Inferior parietal cortex (tissue), 1 donor: Measurements from ENCODE around the gene CCDC187.
"Not testable (repeated sequence)": the region's sequence is repeated elsewhere in the genome, so short reads cannot be mapped to it uniquely, and the experiment has no call there.

Experiments used
- DNase-seq: peaks from one replicate; pipeline ENCODE4 v3.0.0-alpha.2; 2016; ENCODE audit errors: extremely low spot score

The CCDC187 gene

DNA sequence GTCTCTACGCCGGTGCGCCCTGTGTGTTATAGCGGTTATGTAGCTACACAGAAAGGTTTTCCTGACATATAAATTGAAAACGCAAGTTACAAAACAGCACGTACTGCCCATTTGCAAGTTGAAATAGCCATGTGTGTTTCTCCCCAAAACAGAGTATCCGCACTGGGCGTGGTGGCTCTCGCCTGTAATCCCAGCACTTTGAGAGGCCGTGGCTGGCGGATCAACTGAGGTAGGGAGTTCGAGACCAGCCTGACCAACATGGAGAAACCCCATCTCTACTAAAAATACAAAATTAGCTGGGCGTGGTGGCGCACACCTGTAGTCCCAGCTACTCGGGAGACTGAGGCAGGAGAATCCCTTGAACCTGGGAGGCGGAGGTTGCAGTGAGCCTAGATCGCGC is 37.3 kb downstream of the CCDC187 start:
- not testable (repeated sequence) for DNase-seq

DNA sequence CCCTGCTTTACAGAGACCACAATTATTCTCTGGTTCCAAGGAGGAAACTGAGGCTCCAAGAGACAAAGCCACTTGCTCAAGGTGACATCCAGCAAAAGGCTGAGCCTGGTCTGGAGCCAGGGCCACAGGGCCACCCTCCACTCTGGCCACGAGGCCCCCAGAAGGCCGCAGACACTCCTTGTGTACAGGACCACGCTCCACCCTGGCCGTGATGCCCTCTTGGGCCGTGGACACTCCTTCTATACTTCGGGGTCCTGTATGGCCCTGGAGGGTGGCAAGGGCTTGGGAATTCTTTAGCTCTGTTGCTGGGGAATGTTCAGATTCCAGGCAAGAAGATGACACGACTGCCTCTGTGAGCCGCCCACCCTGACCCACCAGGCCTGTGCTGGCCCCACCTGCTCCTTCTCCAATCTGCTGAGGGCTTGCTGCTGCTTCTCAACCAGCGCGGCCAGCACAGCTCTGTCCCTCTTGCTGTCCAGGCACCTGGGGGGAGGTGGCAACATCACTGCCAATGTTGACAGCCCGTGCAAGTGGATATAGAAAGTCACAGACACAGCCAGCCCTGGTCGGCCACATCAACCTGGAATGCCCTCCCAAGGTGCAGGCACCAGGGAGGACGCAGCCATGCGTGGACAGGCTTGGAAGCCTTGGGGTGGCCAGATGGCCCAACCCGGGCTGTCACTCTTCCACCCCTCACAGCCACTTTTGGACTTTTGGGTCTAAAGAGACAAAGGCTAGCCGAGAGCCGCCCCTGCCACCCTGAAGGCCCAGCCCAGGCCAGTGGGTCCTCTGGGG is 38.1 kb downstream of the CCDC187 start:
- DNase-seq, result no peak

DNA sequence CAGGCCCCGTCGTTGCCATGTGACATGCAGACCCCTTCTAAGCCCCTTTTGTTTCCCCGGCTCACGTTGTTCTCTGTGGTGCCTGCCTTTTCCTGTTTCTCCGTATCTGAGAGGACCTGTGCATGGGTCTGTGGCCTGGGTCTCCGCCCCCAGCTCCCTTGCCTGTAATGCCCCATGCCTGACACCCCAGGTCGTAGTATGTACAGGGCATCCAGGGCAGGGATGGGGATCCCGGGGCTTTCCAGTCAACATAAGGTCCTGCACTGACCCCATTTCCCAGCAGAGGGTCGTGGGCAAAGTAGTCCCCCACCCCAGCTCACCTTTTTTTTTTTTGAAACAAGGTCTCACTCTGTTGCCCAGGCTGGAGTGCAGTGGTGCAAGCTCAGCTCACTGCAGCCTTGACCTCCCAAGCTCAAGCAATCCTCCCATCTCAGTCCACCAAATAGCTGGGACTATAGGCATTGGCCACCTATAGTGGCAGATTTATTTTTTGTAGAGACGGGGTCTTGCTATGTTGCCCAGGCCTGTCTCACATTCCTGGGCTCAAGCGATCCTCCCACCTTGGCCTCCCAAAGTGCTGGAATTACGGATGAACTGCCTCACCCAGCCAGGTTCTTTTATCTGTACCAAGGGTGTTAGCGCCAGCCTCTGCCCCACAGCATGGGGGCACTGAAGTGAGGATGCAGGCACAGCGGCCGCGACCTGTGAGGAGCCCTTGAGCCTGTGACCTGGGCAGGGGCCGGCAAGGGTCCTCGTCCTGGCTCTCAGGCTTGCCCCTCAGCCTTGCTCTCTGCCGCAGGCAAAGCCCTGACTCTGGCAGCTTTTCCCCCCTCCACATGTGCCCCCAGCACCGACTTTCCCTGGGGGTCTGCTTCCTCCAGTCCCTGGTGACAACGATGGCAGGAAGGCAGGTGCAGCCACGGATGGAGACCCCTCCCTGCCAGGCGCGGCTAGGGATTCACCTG is 39.2 kb downstream of the CCDC187 start:
- no peak for DNase-seq

DNA sequence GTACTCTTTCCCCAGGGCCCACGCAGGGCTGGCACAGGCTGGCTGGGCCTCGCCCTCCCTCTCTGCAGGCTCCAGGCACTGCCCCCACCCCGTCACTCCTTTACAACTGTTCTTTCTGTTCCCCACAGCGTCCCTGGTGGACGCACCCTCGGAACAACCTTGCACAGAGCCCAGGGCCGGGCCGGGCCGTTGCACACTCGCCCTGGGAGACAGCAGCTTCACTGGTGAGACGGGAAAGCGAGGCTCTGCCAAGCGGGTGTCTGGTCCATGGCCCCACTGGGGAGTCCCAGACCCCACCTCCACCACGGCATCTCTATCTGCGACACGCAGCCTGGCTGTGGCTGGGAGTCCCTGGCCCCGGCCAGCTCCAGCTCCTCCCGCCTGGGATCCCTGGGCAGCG is 39.9 kb downstream of the CCDC187 start:
- no peak for DNase-seq

DNA sequence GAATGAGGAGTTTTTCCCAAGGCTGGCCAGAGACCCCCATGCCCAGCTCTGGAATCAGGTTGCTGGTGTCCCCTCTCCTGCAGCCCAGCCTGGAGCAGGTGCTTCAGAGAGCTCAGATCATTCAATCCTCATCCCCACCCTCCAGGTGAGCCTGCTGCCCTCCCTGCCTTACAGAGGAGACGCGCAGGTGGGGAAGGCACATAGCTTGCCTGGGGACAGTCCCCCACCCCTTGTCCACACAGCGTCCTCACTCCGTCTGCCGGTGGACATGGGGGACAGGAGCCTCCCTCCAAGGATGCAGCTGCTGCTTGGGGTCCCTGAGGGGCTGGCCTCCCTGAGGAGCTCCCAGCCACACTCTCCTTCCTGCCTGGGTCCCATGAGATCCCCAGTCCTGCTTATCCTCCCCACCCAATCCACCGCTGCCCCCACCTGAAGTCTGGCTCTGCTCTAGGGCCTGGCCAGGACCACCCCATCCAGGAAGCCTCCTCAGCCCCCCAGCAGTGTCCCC is 41.2 kb downstream of the CCDC187 start:
- no peak for DNase-seq

DNA sequence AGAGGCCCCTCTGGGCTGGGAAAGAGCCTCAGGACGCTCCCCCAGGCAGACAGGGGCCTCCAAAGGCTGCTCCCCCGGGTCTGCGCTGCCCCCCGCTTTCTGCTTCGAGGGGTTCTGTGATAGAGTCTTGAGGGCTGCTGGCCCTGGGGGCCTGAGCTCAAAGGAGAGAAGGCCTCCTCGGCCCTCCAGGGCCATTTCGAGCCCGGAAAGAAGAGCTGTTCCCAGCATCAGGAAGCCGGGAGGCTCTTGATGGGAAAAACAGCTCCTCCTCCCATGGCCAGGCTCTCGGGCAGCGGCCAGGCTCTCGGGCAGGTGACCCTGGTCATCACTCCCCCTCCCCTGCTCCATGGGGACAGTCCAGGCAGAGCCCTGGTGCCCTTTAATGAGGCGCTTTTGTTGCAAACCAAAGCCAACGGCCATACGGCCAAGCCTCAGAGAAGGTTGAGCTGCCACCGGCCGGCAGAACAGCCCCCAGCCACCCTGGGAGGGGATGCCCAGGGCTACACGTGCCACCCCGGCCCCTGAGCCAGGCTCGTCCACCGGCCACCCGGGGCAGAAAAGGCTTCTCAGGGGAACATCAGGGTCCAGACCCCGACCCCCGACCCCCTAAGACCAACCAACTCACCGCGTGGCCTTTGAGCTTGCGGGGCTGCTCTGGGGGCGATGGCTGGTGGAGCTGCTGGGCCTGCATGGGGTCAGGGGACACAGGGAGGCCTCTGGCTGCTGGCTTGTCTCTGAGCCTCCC is 42.0 kb downstream of the CCDC187 start:
- no peak for DNase-seq

DNA sequence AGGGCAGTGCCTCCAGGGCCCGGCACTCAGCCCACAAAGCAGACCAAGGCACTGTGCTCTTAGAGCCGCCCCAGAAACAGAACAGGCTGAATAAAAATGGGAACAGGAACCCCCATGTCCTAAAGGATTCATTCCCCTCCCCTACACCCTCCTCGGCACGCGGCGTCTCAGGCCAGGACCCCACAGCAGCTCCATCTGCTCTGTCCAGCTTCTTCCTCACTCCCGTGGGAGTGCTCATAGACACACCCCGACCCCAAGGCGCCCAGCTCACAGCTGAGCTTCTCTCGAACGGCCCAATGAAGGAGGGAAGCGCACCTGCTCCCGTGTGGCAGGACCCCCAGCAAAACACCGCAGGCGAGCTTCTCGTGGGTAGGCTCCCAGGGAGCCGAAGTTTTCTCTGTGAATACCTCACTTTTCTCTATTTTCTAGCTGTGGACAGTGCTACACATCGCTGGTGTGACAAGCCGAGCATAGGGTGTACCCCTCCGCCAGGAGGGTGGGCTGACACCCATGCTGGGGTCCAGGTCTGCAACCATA is 42.9 kb downstream of the CCDC187 start:
- DNase-seq, result no peak

DNA sequence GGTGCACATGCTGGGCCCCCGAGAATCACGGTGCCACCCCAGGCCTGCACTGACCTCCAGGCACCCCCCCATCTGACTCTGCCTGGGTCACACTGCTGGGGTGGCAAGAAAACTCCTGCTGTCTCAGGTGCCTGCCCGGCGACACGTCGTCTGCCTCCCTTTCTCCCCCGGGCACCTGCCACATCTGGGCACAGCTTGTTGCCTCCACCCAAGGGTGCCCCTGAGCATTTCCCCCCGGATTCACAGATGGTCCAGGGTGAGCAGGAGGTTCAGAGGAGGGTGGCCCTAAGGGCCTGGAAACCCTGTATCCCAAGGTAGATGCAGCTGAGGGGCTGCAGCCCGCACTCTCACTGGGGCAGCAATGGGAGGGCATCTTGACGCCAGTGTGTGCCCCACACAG is 43.4 kb downstream of the CCDC187 start:
- DNase-seq, result no peak

DNA sequence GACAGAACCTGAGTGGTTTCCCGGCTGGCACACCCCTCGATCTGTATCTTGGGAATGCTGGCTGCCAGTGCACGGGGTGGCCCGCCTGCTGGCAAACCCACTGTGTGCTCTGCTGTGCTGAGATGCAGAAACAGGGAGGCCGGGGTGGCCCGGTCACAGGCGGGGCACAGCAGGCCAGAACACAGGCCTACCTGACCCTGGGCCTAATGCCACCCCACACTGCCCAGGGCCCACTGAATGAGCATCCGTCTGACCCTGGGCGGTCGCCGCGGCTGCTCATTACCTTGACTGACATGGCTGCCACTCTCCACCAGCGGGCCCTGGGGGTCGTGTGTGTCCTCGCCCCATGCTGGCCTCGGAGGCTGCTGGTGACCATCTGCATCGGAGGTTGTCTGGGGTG is 44.1 kb downstream of the CCDC187 start:
- no peak for DNase-seq

DNA sequence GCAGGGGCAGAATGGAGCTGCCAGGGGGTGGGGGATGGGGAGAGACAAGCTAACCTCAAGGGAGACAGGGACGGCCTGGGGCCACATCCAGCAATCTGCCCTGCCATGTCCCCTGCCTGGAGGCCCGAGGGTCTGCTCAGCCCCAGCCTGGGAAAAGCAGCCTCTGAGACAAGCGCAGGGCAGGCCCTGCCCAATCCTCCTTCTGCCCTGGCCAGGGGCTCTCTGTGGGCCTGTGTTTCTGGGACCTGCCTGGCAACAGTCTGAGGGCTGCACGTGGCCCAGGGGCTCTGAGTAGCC is 44.4 kb downstream of the CCDC187 start:
- DNase-seq, result no peak

DNA sequence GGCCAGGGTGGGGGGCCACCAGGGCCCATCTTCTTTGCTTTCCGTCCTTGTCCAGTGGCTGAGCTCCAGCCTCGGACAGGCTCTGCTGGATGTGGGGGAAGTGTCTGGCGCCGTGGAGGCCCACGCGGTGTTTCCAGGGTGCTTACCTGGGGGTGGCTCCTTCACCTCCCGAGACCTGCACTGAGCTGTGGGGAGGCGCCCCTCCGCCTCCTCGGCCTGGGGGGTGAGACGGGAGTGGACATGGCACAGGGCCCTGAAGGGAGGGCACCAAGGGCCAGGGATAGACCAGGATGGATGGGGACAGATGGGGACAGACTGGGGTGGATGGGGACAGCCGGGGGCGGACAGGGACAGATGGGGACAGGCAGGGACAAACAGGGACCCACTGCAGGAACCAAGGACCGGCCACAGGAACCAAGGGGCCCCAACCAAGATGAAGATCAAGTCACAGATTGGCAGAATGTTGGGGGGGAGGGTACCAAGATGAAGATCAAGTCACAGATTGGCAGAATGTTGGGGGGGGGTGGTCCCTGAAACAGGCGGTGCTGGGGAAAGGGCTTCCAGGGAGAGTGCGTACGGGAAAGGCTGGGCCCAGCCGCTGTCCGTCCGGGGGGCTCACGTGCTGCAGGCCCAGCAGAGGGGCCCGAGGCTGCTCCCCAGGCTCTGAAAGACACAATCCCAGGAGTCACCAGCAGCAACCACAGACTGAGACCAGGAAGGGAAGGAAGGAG is 44.9 kb downstream of the CCDC187 start:
- DNase-seq, result no peak

DNA sequence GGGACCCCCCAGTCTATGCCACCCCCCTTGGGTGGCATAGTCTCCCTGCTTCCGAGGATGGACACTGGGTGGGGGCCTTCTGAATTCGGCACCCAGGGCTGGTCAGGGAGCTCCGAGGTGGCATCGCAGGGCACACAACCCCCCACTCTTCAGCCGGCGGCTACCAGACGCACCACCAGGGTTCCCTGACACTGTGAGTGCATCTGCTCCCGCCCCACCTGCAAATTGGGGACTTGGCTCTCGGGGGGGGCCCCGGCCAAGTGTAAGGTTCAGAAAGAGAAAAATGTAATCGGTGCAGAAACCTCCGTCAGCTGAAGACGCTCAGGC is 45.6 kb downstream of the CCDC187 start:
- DNase-seq, result no peak

DNA sequence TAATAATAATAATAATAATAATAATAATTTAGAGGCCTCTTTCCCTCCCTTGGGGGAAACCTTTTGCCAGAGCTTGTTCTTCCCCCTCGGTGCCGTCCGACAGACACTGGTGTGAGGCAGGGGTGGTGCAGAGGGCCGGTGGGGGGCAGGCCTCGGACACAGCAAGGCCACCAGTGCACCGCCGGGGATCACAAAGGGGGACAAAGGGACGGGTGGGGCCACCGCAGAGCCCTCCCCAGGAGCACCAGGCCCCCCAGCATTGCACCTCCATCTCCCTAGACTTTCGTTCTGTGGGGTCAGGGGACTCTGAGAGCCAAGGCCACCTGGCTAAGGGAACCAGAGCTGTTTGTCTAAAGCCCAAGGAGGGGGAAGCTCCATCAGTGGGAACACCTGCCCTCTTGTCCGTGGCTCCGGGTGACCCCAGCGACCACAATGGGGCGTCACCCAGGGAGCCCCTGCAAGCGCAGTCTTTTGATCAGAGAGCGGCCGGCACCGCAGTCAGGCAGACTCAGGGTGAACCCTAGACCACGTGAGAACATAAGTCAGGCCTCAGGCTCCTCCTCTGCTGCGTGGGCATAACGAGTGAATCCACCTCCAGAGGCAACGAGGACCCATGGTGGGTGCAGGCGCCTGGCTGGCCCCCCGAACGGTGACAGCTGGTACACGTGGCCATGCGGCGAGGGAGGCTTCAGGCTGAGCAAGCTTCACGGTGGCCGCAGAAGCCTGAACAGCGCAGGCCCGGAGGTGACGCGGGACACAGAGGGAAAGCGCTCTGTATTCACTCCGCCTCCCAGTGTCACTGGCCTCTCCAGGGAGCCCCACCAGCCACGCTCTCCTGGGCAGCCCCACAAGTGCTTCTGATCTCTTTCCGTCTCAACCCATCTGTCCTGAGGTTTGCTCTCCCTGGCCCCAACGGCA is 46.3 kb downstream of the CCDC187 start:
- DNase-seq, result no peak

DNA sequence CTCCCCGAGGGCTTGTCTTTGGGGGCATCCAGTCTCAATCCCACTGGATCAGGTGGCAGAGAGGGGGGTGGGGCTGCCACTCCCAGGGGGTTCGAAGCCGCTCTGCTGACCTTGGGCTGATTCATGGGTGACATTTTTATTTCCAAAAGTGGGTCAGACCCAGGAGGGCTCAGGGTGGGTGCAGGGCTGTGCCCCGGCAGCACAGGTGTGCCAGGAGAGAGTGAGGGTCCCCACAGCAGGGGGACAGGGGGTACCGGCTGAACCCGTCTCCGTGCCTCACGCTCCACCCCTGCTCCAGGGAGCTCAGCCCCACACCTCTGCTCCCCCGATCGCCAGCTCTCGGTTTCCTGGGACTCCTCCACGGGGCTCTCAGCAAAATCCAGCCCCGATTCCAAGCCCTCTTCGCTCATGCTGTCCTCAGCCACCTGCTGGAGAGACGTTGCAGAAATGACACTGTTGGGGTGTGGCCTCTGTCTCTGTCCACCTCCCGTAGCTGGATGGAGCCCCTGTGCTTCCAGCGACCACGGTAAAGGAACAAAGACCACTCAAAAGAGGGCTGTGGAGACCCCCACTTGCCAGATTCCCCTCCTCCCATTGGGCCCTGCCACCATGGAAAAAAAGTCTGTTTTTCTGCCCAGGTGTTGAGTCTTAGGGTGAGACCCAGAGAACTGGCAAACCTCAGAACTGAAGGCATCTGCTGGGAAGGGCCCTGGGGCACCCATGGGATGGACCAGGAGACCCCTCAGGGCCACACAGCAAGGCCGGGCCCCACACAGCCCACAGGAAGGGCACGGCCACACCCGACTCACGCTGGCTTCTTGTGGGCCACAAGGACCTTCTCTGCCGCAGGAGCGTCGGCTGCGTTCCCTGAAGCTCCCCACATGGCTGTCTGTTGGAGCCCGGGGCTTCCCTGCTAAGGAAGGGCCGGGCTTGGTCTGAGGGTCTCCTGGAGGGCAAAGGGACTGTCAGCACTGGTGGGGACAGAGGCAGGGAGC is 47.7 kb downstream of the CCDC187 start:
- DNase-seq, result no peak

DNA sequence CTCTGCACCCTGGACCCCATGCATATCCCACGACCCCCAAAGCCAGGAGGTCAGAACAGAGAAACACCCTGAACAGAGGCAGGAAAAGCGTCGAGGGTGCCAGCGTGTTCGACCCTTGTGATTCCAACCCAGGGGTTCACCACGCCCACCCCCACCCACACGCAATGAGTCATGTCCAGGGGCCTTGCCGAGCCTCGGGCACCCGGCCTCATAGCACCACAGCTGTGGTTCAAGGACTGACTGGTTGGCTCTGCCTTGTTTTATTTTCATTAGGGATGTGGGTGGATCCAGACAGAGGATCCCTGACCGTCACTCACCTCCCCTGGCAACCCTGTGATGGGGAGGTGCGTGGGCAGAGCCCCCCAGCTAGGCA is 48.7 kb downstream of the CCDC187 start:
- no peak for DNase-seq

DNA sequence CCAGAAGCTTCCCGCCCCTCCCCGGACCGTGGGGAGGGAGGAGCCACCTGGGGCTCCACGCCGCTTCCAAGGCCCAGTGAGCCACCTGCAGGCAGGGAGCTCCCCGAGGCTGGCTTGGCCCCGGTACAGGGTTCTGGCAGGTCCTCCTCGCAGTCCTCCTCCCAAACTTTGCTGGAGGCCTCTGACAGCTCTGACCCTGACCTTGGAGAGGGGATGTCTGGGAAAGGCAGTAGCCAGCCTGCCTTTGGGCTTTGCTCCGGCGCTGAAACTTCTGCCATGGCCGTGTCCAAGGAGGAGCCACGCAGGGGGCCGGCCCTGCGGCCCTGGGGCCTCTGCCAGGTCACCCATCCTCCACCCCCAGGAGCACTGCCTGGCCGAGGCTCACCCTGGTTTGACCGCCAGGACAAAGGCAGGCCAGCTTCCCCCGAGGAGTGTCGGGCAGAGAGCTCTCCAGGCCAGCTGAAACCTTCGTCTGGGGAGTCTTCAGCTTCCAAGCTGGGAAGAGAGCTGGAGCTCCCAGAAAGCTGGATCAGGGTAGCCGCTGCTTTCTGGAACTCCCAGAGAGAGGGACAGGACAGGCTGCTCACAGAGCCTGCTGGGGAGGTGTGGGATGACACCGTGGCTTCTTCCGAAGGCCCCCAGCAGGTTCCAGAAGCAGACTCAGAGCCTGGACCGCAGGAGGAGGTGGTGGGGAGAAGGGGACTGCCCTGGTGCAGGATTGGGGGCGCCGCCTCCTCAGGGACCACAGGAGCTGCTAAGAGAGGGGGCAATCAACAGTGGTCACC is 49.3 kb downstream of the CCDC187 start:
- DNase-seq, result no peak

DNA sequence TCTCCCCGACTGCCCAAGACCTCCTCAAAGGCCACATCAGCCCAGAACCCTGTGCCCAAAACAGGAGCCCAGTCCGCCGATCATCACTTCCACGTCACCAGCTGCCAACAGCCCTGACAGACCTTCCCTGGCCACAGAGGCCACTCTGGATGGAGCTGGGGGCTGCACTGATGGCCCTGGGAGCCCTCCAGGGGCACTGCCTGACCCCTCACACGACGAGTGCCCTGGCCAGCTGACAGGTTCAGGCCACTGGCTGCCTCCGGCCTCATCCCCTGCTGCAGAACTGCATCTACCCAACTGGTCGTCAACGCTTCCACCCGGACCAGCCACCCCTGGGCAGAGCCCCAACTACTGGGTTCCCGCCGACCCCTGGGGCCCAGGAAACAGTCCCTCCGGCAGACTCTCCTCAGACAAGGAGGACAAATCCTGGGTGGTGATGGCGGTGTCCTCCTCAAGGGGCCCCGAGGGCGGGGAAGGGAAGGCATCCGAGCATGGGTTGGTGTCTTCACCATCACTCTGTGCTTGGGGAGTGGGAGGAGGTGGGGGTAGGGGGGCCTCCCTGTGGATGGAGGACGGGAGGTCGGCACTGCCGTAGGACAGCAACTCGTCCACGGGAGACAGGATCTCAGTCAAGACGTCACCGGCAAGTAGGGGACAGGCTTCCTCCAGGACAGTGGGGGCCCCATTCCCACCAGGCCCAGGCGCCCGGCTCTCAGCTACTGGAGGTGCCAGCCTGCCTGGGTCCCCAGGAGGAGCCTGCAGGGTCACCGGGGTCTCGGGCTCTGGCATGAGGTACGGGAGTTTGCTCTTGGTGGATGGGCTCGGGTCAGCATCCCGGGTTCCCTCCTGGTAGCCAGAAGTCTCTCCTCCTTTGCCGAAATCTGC is 50.4 kb downstream of the CCDC187 start:
- DNase-seq, result no peak
